Measurements from ENCODE around the gene PSIP1. TPM values are rescaled to one million over a fixed set of nuclear protein-coding genes. Genes with fewer than 3 reads are reported as not detected.
A peak's percentile ranks its signal among the peaks of the same experiment; 100 is the strongest.
"Not testable (repeated sequence)": the region's sequence is repeated elsewhere in the genome, so short reads cannot be mapped to it uniquely, and the experiment has no call there.

PSIP1 gene
- total and polyA plus RNA-seq, 7 experiments from 2014 or later, result 97.8 to 213 (median 139) TPM

DNA sequence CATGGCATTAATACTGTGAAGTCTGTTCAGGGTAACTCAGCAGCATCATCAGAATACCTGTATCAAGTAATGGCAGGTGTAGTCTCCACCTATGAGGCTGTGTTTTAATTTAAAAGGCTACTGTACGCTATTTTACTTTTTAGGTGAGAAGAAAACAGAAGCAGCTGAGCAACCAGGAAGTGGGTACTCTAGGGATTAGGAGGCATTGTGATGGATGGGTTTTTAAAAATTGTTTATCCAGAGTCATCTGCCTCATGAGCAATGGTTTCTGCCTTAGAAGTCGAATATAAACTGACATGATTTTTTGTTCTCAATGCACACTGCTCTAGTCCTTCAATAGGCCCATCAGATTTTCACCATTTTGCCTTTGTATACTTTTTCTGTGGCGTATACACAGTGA is 42.6 kb downstream of the PSIP1 start:
- H3K36me3 Mint-ChIP-seq, result peaks cover 14 to 39% (median 25%) of the 10 kb centered on the region in 5 donors
- intact Hi-C loops (cut with micrococcal nuclease), result no loop called here
- ChIA-PET CTCF (interaction anchor here (0.6 kb wide), 1 partner anchor 67 kb away, joined by 4 read pairs; no protein-coding TSS in a partner anchor), POLR2A (interaction anchor here (0.7 to 1.5 kb wide), 2 partner anchors 15 to 80 kb away, joined by 3 to 5 read pairs; no protein-coding TSS in a partner anchor)
- Histone ChIP-seq H3K27ac (ENCODE audit: low read depth, low read length) (no peak overlapping the region), H3K4me1 (ENCODE audit: control insufficient read depth in 2 of 2, insufficient read depth in 2 of 2, low read length in 2 of 2) (no peaks in the 10 kb centered on the region), H3K27me3 (ENCODE audit: control insufficient read depth in 2 of 2, insufficient read depth in 2 of 2, low read length in 2 of 2) (no peaks in the 10 kb centered on the region), H3K36me3 (ENCODE audit: control insufficient read depth in 2 of 3, insufficient read depth in 3 of 3, low read length in 3 of 3) (peaks cover 15 to 80% (median 30%) of the 10 kb centered on the region in 3 experiments), H3K9me3 (ENCODE audit: control insufficient read depth in 2 of 3, low read length in 3 of 3) (no peaks in the 10 kb centered on the region), H3K4me3 (ENCODE audit: low read length) (no peak overlapping the region)
- ATAC-seq (no peak), DNase-seq (no peak)
- peaks cover 3 to 24% (median 13%) of the 10 kb centered on the region in 7 donors for H3K4me1 Mint-ChIP-seq
- H3K9me3 Mint-ChIP-seq, result no peaks in the 10 kb centered on the region
- no peaks in the 10 kb centered on the region for H3K27me3 Mint-ChIP-seq
- no peak overlapping the region for H3K4me3 Mint-ChIP-seq
- peak overlapping the region in 4 of 9 donors; percentile 33 to 82 (median 39) for H3K27ac Mint-ChIP-seq

DNA sequence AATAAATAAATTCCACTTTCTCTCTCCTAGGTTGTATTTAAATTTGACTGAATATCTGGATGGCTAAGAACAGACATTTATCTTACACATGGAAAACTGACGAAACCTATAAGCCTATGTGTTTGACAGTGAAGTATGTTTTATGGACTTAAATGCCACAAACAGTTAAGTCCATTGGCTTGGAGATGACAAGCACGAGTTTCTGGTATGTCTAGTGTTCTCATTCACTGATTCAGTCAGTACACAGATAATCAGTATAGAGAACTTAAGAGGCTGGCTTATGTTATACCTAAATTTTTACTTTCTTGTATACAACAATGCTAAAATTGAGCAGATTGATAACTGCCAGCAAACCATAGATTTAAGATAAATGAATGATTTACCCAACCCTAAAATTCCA is 49.2 kb downstream of the PSIP1 start:
- intact Hi-C loops (cut with micrococcal nuclease), result loop anchor here in 1 of 2 donors (5.0 kb wide), 1 partner anchor 41 kb away; no protein-coding TSS in a partner anchor
- CTCF ChIA-PET, result no interaction called here

GRCh38 chr9:15461056-15461455 is 49.7 kb downstream of the PSIP1 start:
- intact Hi-C loops (cut with micrococcal nuclease), result loop anchor here in 1 of 2 donors (5.0 kb wide), 1 partner anchor 41 kb away; no protein-coding TSS in a partner anchor
- peaks cover 0 to 29% (median 10%) of the 10 kb centered on the region in 5 donors for H3K36me3 Mint-ChIP-seq
- H3K4me1 Mint-ChIP-seq, result peaks cover 0 to 3% (median 0%) of the 10 kb centered on the region in 7 donors
- ATAC-seq, result no peak
- H3K4me3 Mint-ChIP-seq, result no peak overlapping the region
- no peak overlapping the region for H3K27ac ChIP-seq (ENCODE audit: low read depth, low read length)
- peak overlapping the region in 3 of 9 donors; percentile 19 to 54 (median 25) for H3K27ac Mint-ChIP-seq
- H3K4me1 ChIP-seq (ENCODE audit: control insufficient read depth in 2 of 2, insufficient read depth in 2 of 2, low read length in 2 of 2), result no peaks in the 10 kb centered on the region
- CTCF ChIA-PET, result no interaction called here
- no peaks in the 10 kb centered on the region for H3K9me3 Mint-ChIP-seq
- H3K27me3 Mint-ChIP-seq, result no peaks in the 10 kb centered on the region
- H3K4me3 ChIP-seq (ENCODE audit: low read length), result no peak overlapping the region
- no peaks in the 10 kb centered on the region for H3K9me3 ChIP-seq (ENCODE audit: control insufficient read depth in 2 of 3, low read length in 3 of 3)
- H3K36me3 ChIP-seq (ENCODE audit: control insufficient read depth in 2 of 3, insufficient read depth in 3 of 3, low read length in 3 of 3), result peaks cover 9 to 65% (median 20%) of the 10 kb centered on the region in 3 experiments
- no peak for DNase-seq
- H3K27me3 ChIP-seq (ENCODE audit: control insufficient read depth in 2 of 2, insufficient read depth in 2 of 2, low read length in 2 of 2), result no peaks in the 10 kb centered on the region
- POLR2A ChIA-PET, result no interaction called here

More for the DNA sequence above, 49.2 kb downstream of the PSIP1 start:
- Mint-ChIP-seq H3K36me3 (peaks cover 1 to 31% (median 12%) of the 10 kb centered on the region in 5 donors), H3K27ac (peak overlapping the region in 2 of 9 donors; percentile 25 to 54), H3K4me1 (peaks cover 0 to 3% (median under 1%) of the 10 kb centered on the region in 7 donors), H3K4me3 (no peak overlapping the region), H3K27me3 (no peaks in the 10 kb centered on the region), H3K9me3 (no peaks in the 10 kb centered on the region)
- Histone ChIP-seq H3K4me3 (ENCODE audit: low read length) (no peak overlapping the region), H3K27ac (ENCODE audit: low read depth, low read length) (no peak overlapping the region), H3K27me3 (ENCODE audit: control insufficient read depth in 2 of 2, insufficient read depth in 2 of 2, low read length in 2 of 2) (no peaks in the 10 kb centered on the region), H3K4me1 (ENCODE audit: control insufficient read depth in 2 of 2, insufficient read depth in 2 of 2, low read length in 2 of 2) (no peaks in the 10 kb centered on the region), H3K36me3 (ENCODE audit: control insufficient read depth in 2 of 3, insufficient read depth in 3 of 3, low read length in 3 of 3) (peaks cover 9 to 71% (median 22%) of the 10 kb centered on the region in 3 experiments), H3K9me3 (ENCODE audit: control insufficient read depth in 2 of 3, low read length in 3 of 3) (no peaks in the 10 kb centered on the region)
- DNase-seq (no peak), ATAC-seq (no peak)
- POLR2A ChIA-PET, result no interaction called here

- ATAC-seq, result no peak
- Histone ChIP-seq H3K36me3 (ENCODE audit: control insufficient read depth in 2 of 3, insufficient read depth in 3 of 3, low read length in 3 of 3) (peaks cover 4 to 55% (median 11%) of the 10 kb centered on the region in 3 experiments), H3K9me3 (ENCODE audit: control insufficient read depth in 2 of 3, low read length in 3 of 3) (no peaks in the 10 kb centered on the region), H3K27me3 (ENCODE audit: control insufficient read depth in 2 of 2, insufficient read depth in 2 of 2, low read length in 2 of 2) (no peaks in the 10 kb centered on the region), H3K4me1 (ENCODE audit: control insufficient read depth in 2 of 2, insufficient read depth in 2 of 2, low read length in 2 of 2) (no peaks in the 10 kb centered on the region), H3K4me3 (ENCODE audit: low read length) (no peak overlapping the region), H3K27ac (ENCODE audit: low read depth, low read length) (no peak overlapping the region)
- Mint-ChIP-seq H3K27me3 (no peaks in the 10 kb centered on the region), H3K27ac (peak overlapping the region in 3 of 9 donors; percentile 42 to 69 (median 54)), H3K4me1 (peaks cover 0 to 5% (median 0%) of the 10 kb centered on the region in 7 donors), H3K36me3 (peaks cover 3 to 30% (median 22%) of the 10 kb centered on the region in 5 donors), H3K4me3 (no peak overlapping the region), H3K9me3 (no peaks in the 10 kb centered on the region)
- intact Hi-C loops (cut with micrococcal nuclease), result no loop called here
- ChIA-PET POLR2A (interaction anchor here (1.7 kb wide), 1 partner anchor 58 kb away, joined by 5 read pairs; no protein-coding TSS in a partner anchor), CTCF (no interaction called here)
- no peak for DNase-seq
These were observed 56.8 kb downstream of the PSIP1 start for GRCh38 chr9:15453956-15454355.

DNA sequence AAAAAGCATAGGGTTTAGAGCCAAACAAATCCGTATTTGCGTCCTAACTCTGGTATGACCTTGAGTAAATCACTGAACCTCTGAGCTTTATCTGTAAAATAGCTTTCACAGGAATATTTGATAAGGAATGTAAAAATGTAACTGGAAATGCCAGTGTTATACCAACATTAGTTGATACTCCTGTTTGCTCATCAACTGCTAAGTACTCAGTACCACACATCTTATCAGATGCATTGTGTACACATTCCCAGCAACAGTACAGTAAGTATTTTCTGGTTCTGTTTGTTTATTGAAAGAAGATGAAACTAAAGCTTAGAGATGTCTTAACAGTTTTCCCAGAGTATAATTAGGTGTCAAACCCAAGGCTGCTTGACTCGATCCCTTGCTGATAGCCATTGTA is 66.6 kb downstream of the PSIP1 start:
- Histone ChIP-seq H3K27ac (ENCODE audit: low read depth, low read length) (no peak overlapping the region), H3K9me3 (ENCODE audit: control insufficient read depth in 2 of 3, low read length in 3 of 3) (no peaks in the 10 kb centered on the region), H3K27me3 (ENCODE audit: control insufficient read depth in 2 of 2, insufficient read depth in 2 of 2, low read length in 2 of 2) (no peaks in the 10 kb centered on the region), H3K4me1 (ENCODE audit: control insufficient read depth in 2 of 2, insufficient read depth in 2 of 2, low read length in 2 of 2) (no peaks in the 10 kb centered on the region), H3K36me3 (ENCODE audit: control insufficient read depth in 2 of 3, insufficient read depth in 3 of 3, low read length in 3 of 3) (peaks cover 11 to 70% (median 21%) of the 10 kb centered on the region in 3 experiments), H3K4me3 (ENCODE audit: low read length) (no peak overlapping the region)
- intact Hi-C loops (cut with micrococcal nuclease), result no loop called here
- DNase-seq (no peak), ATAC-seq (no peak)
- ChIA-PET POLR2A (no interaction called here), CTCF (no interaction called here)
- H3K27ac Mint-ChIP-seq, result peak overlapping the region in 2 of 9 donors; percentile 7 to 9
- peaks cover 13 to 67% (median 52%) of the 10 kb centered on the region in 5 donors for H3K36me3 Mint-ChIP-seq
- peaks cover 2 to 21% (median 11%) of the 10 kb centered on the region in 7 donors for H3K4me1 Mint-ChIP-seq
- H3K4me3 Mint-ChIP-seq, result no peak overlapping the region
- H3K27me3 Mint-ChIP-seq, result no peaks in the 10 kb centered on the region
- peaks cover 0 to 5% (median 0%) of the 10 kb centered on the region in 11 donors for H3K9me3 Mint-ChIP-seq

DNA sequence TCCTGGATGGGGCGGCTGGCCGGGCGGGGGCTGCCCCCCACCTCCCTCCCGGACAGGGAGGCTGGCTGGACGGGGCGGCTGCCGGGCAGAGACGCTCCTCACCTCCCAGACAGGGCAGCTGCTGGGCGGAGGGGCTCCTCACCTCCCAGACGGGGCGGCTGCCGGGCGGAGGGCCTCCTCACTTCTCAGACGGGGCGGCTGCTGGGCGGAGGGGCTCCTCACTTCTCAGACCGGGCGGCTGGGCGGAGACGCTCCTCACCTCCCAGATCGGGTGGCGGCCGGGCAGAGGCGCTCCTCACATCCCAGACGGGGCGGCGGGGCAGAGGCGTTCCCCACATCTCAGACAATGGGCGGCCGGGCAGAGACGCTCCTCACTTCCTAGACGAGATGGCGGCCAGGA is 68.5 kb downstream of the PSIP1 start:
- Mint-ChIP-seq H3K36me3 (peaks cover 7 to 70% (median 56%) of the 10 kb centered on the region in 5 donors), H3K4me1 (peaks cover 13 to 32% (median 21%) of the 10 kb centered on the region in 7 donors)
- ATAC-seq; H3K27ac Mint-ChIP-seq; H3K9me3 ChIP-seq (ENCODE audit: control insufficient read depth in 2 of 3, low read length in 3 of 3); H3K27me3 Mint-ChIP-seq; DNase-seq; H3K4me3 ChIP-seq (ENCODE audit: low read length); H3K4me3 Mint-ChIP-seq; H3K4me1 ChIP-seq (ENCODE audit: control insufficient read depth in 2 of 2, insufficient read depth in 2 of 2, low read length in 2 of 2); H3K27ac ChIP-seq (ENCODE audit: low read depth, low read length); CTCF ChIA-PET; intact Hi-C loops (cut with micrococcal nuclease); POLR2A ChIA-PET; H3K9me3 Mint-ChIP-seq; H3K27me3 ChIP-seq (ENCODE audit: control insufficient read depth in 2 of 2, insufficient read depth in 2 of 2, low read length in 2 of 2): not testable (repeated sequence)
- peaks cover 11 to 57% (median 21%) of the 10 kb centered on the region in 3 experiments for H3K36me3 ChIP-seq (ENCODE audit: control insufficient read depth in 2 of 3, insufficient read depth in 3 of 3, low read length in 3 of 3)

GRCh38 chr9:15441841-15442240 is 68.9 kb downstream of the PSIP1 start:
- intact Hi-C loops (cut with micrococcal nuclease); H3K4me3 ChIP-seq (ENCODE audit: low read length); H3K9me3 Mint-ChIP-seq; H3K27ac ChIP-seq (ENCODE audit: low read depth, low read length); H3K27me3 ChIP-seq (ENCODE audit: control insufficient read depth in 2 of 2, insufficient read depth in 2 of 2, low read length in 2 of 2); DNase-seq; H3K27me3 Mint-ChIP-seq; H3K27ac Mint-ChIP-seq; ATAC-seq; H3K4me3 Mint-ChIP-seq; POLR2A ChIA-PET; CTCF ChIA-PET; H3K9me3 ChIP-seq (ENCODE audit: control insufficient read depth in 2 of 3, low read length in 3 of 3); H3K4me1 ChIP-seq (ENCODE audit: control insufficient read depth in 2 of 2, insufficient read depth in 2 of 2, low read length in 2 of 2): not testable (repeated sequence)
- H3K36me3 Mint-ChIP-seq, result peaks cover 7 to 66% (median 52%) of the 10 kb centered on the region in 5 donors
- H3K4me1 Mint-ChIP-seq, result peaks cover 13 to 33% (median 22%) of the 10 kb centered on the region in 7 donors
- peaks cover 11 to 56% (median 21%) of the 10 kb centered on the region in 3 experiments for H3K36me3 ChIP-seq (ENCODE audit: control insufficient read depth in 2 of 3, insufficient read depth in 3 of 3, low read length in 3 of 3)

Data from naive thymus-derived CD4-positive, alpha-beta T cell (primary cell).